ENCODE measurements around the gene ABLIM3. TPM values are rescaled to one million over a fixed set of nuclear protein-coding genes. Genes with fewer than 3 reads are reported as not detected.

The ABLIM3 gene
- total RNA-seq, 1 donor from 2014 or later, result 2.4 TPM

- peaks cover 16% of the 10 kb centered on the region for H3K4me1 Mint-ChIP-seq
- H3K4me3 Mint-ChIP-seq, result no peak overlapping the region
- peaks cover 8% of the 10 kb centered on the region for H3K27me3 Mint-ChIP-seq (ENCODE audit: low read depth)
- peaks cover 5% of the 10 kb centered on the region for H3K9me3 Mint-ChIP-seq
- no peak for DNase-seq (ENCODE audit: low read depth, low spot score)
- H3K27ac Mint-ChIP-seq (ENCODE audit: unreplicated experiment), result no peak overlapping the region
- no peak for TF ChIP-seq CTCF (conservative IDR thresholded peaks at IDR 0.05)
- H3K36me3 Mint-ChIP-seq (ENCODE audit: low read depth), result no peaks in the 10 kb centered on the region
Measured at GRCh38 chr5:149147676-149148075, 6.4 kb downstream of the ABLIM3 start.

- Mint-ChIP-seq H3K9me3 (peaks cover 5% of the 10 kb centered on the region), H3K36me3 (ENCODE audit: low read depth) (no peaks in the 10 kb centered on the region), H3K4me3 (no peak overlapping the region), H3K27ac (ENCODE audit: unreplicated experiment) (no peak overlapping the region), H3K4me1 (peaks cover 14% of the 10 kb centered on the region), H3K27me3 (ENCODE audit: low read depth) (no peaks in the 10 kb centered on the region)
- TF ChIP-seq CTCF (conservative IDR thresholded peaks at IDR 0.05), result no peak
- DNase-seq (ENCODE audit: low read depth, low spot score), result no peak
Measured at GRCh38 chr5:149149942-149150341, 8.6 kb downstream of the ABLIM3 start.

GRCh38 chr5:149150457-149150856 is 9.2 kb downstream of the ABLIM3 start:
- no peak for DNase-seq (ENCODE audit: low read depth, low spot score)
- Mint-ChIP-seq H3K4me1 (peaks cover 12% of the 10 kb centered on the region), H3K9me3 (peaks cover 5% of the 10 kb centered on the region), H3K4me3 (no peak overlapping the region), H3K36me3 (ENCODE audit: low read depth) (no peaks in the 10 kb centered on the region), H3K27me3 (ENCODE audit: low read depth) (no peaks in the 10 kb centered on the region), H3K27ac (ENCODE audit: unreplicated experiment) (no peak overlapping the region)
- no peak for TF ChIP-seq CTCF (conservative IDR thresholded peaks at IDR 0.05)

- Mint-ChIP-seq H3K27ac (ENCODE audit: unreplicated experiment) (no peak overlapping the region), H3K36me3 (ENCODE audit: low read depth) (no peaks in the 10 kb centered on the region), H3K4me1 (peaks cover 12% of the 10 kb centered on the region), H3K9me3 (no peaks in the 10 kb centered on the region), H3K27me3 (ENCODE audit: low read depth) (no peaks in the 10 kb centered on the region), H3K4me3 (no peak overlapping the region)
- no peak for DNase-seq (ENCODE audit: low read depth, low spot score)
- TF ChIP-seq CTCF (conservative IDR thresholded peaks at IDR 0.05), result peak; percentile 46
Measured at GRCh38 chr5:149151717-149152116, 10.4 kb downstream of the ABLIM3 start.

- H3K27ac Mint-ChIP-seq (ENCODE audit: unreplicated experiment), result no peak overlapping the region
- H3K4me3 Mint-ChIP-seq, result no peak overlapping the region
- H3K9me3 Mint-ChIP-seq, result no peaks in the 10 kb centered on the region
- H3K4me1 Mint-ChIP-seq, result peaks cover 12% of the 10 kb centered on the region
- TF ChIP-seq CTCF (conservative IDR thresholded peaks at IDR 0.05), result no peak
- no peak for DNase-seq (ENCODE audit: low read depth, low spot score)
- no peaks in the 10 kb centered on the region for H3K36me3 Mint-ChIP-seq (ENCODE audit: low read depth)
- no peaks in the 10 kb centered on the region for H3K27me3 Mint-ChIP-seq (ENCODE audit: low read depth)
Measured at GRCh38 chr5:149152317-149152746, 11.0 kb downstream of the ABLIM3 start.
